CD14-positive monocyte (primary cell): ENCODE data around the gene RBBP6. TPM values are rescaled to one million over a fixed set of nuclear protein-coding genes. Genes with fewer than 3 reads are reported as not detected.

Source experiments
- DNase-seq, 3 donors: peaks; one replicate each; pipeline ENCODE4 v3.0.0-alpha.2; 2011 to 2022
- H2AFZ ChIP-seq: 2 replicates; pipeline ENCODE4 v1.6.0; 2012; ENCODE audit warnings: mild to moderate bottlenecking, low read depth, low read length, inconsistent platforms; ENCODE audit not compliant: insufficient read depth, poor library complexity, severe bottlenecking
- H3K27ac ChIP-seq, 2 donors: 1 replicate in 1 of 2; 2 replicates in 1 of 2; pipeline ENCODE4 v1.5.1; 2012 to 2013; ENCODE audit warnings: low read length in 2 of 2, control low read depth in 1 of 2, inconsistent platforms in 1 of 2, low read depth in 1 of 2, mild to moderate bottlenecking in 1 of 2
- H3K27me3 ChIP-seq, 2 donors: one replicate each; pipeline versions ENCODE4 v1.6.0 to v1.6.1; 2011 to 2013; ENCODE audit warnings: low read length in 2 of 2; ENCODE audit not compliant: control insufficient read depth in 2 of 2, insufficient read depth in 2 of 2
- H3K36me3 ChIP-seq, 2 donors: replicated peaks in 1 of 2; 1 replicate in 1 of 2; 2 replicates in 1 of 2; pipeline versions ENCODE4 v1.5.1 to v1.6.1; 2012 to 2013; ENCODE audit warnings: low read length in 2 of 2, control low read depth in 1 of 2, inconsistent platforms in 1 of 2, mild to moderate bottlenecking in 1 of 2; ENCODE audit not compliant: insufficient read depth in 2 of 2, control insufficient read depth in 1 of 2
- H3K4me1 ChIP-seq, 2 donors: 1 replicate in 1 of 2; 2 replicates in 1 of 2; pipeline versions ENCODE4 v1.5.1 to v1.6.1; 2012 to 2013; ENCODE audit warnings: low read length in 2 of 2, control low read depth in 1 of 2, inconsistent platforms in 1 of 2, mild to moderate bottlenecking in 1 of 2, moderate library complexity in 1 of 2; ENCODE audit not compliant: insufficient read depth in 2 of 2, control insufficient read depth in 1 of 2
- H3K4me2 ChIP-seq: replicated peaks from 2 replicates; pipeline ENCODE3; 2012; ENCODE audit warnings: low read length, moderate library complexity, mild to moderate bottlenecking; ENCODE audit not compliant: poor library complexity, severe bottlenecking; ENCODE audit errors: extremely low read depth
- H3K4me3 ChIP-seq, 3 experiments: fragments of 200-600 bp in 1 of 3; sonication (generic) in 1 of 3; replicated peaks in 1 of 3; 1 replicate in 2 of 3; 2 replicates in 1 of 3; pipeline ENCODE4 v1.5.1; 2011 to 2013; ENCODE audit warnings: low read length in 3 of 3, mild to moderate bottlenecking in 3 of 3, control low read depth in 2 of 3, low read depth in 2 of 3, inconsistent platforms in 1 of 3, moderate library complexity in 1 of 3
- H3K79me2 ChIP-seq: 2 replicates; pipeline ENCODE4 v1.6.0; 2012; ENCODE audit warnings: mild to moderate bottlenecking, control low read depth, inconsistent platforms, low read length, moderate library complexity; ENCODE audit not compliant: insufficient read depth
- H3K9ac ChIP-seq: 2 replicates; pipeline ENCODE4 v1.6.0; 2017; ENCODE audit warnings: low read length, mild to moderate bottlenecking; ENCODE audit not compliant: insufficient read depth, poor library complexity, severe bottlenecking
- H3K9me3 ChIP-seq, 2 donors: replicated peaks in 1 of 2; 1 replicate in 1 of 2; 2 replicates in 1 of 2; pipeline versions ENCODE4 v1.5.1 to v1.6.1; 2012 to 2013; ENCODE audit warnings: low read length in 2 of 2, control low read depth in 1 of 2; ENCODE audit not compliant: control insufficient read depth in 1 of 2, insufficient read depth in 1 of 2
- H4K20me1 ChIP-seq: 2 replicates; pipeline ENCODE4 v1.6.0; 2012; ENCODE audit warnings: mild to moderate bottlenecking, low read length, control low read depth, moderate library complexity; ENCODE audit not compliant: insufficient read depth
- H3K27ac Mint-ChIP-seq, 7 donors: one replicate each; pipeline ENCODE4 v1.8.0; 2020; ENCODE audit warnings: mild to moderate bottlenecking in 7 of 7, mixed read lengths in 7 of 7, moderate library complexity in 6 of 7, inconsistent platforms in 2 of 7
- H3K27me3 Mint-ChIP-seq, 3 donors: one replicate each; pipeline ENCODE4 v1.8.0; 2021 to 2022; ENCODE audit warnings: low read depth in 3 of 3, mild to moderate bottlenecking in 3 of 3, mixed read lengths in 3 of 3, moderate library complexity in 3 of 3, inconsistent platforms in 1 of 3
- H3K36me3 Mint-ChIP-seq, 2 donors: one replicate each; pipeline ENCODE4 v1.8.0; 2020; ENCODE audit warnings: mixed read lengths in 2 of 2, inconsistent platforms in 1 of 2, mild to moderate bottlenecking in 1 of 2
- H3K4me1 Mint-ChIP-seq: one replicate; pipeline ENCODE4 v1.8.0; 2020; ENCODE audit warnings: mild to moderate bottlenecking, mixed read lengths
- H3K4me3 Mint-ChIP-seq, 2 donors: one replicate each; pipeline ENCODE4 v1.8.0; 2020; ENCODE audit warnings: mild to moderate bottlenecking in 2 of 2, mixed read lengths in 2 of 2, moderate library complexity in 1 of 2
- H3K9me3 Mint-ChIP-seq, 7 donors: one replicate each; pipeline ENCODE4 v1.8.0; 2020 to 2022; ENCODE audit warnings: mixed read lengths in 7 of 7, mild to moderate bottlenecking in 6 of 7, moderate library complexity in 6 of 7, inconsistent platforms in 2 of 7
- CTCF ChIP-seq: fragments of 200-600 bp; IDR thresholded peaks from one replicate; pipeline ENCODE4 v1.8.0; 2022; ENCODE audit warnings: antibody characterized with exemption, mild to moderate bottlenecking
- WGBS: methylation state at CpG from one replicate; pipeline ENCODE4 v1.1.5; 2013; ENCODE audit warnings: missing lambda C conversion rate; ENCODE audit not compliant: insufficient coverage; 5-methylcytosine and 5-hydroxymethylcytosine counted together
- intact Hi-C, 2 donors: fragments of 100-400 bp; cut with micrococcal nuclease; formaldehyde crosslinking; loops; one replicate each; pipeline versions ENCODE4 v1.15.0 to v1.15.1; 2023
- polyA plus RNA-seq, 3 donors: library from polyadenylated mRNA; depleted of rRNA in 1 of 3; unstranded in 2 of 3; stranded (reverse) in 1 of 3; fragments of 300-500 nt in 2 of 3; fragments of >200 nt in 1 of 3; fragmentation: Illumina TruSeq in 2 of 3; gene quantifications; 1 replicate in 2 of 3; 2 replicates in 1 of 3; pipeline ENCODE4 v1.2.3, GENCODE V29; 2012 to 2021

RBBP6 gene
- polyA plus RNA-seq, 3 donors = 13.2 to 85.2 (median 20.1) TPM

- no peaks in the 10 kb centered on the region for H3K79me2 ChIP-seq
- no peak for DNase-seq
- H3K27me3 ChIP-seq = no peaks in the 10 kb centered on the region
- Mint-ChIP-seq H3K27ac (no peak overlapping the region), H3K9me3 (peaks cover 22 to 39% (median 33%) of the 10 kb centered on the region in 7 donors), H3K4me3 (no peak overlapping the region), H3K4me1 (peaks cover 3% of the 10 kb centered on the region), H3K27me3 (peaks cover 0 to 1% (median 0%) of the 10 kb centered on the region in 3 donors), H3K36me3 (peaks cover 77 to 86% of the 10 kb centered on the region in 2 donors)
- H3K9me3 ChIP-seq = peaks cover 6 to 17% of the 10 kb centered on the region in 2 donors
- no peak overlapping the region for H3K27ac ChIP-seq
- H4K20me1 ChIP-seq = no peaks in the 10 kb centered on the region
- intact Hi-C loops = no loop called here
- peaks cover 71 to 89% of the 10 kb centered on the region in 2 donors for H3K36me3 ChIP-seq
- no peak overlapping the region for H3K4me3 ChIP-seq
- H3K9ac ChIP-seq = no peak overlapping the region
- no peak for TF ChIP-seq CTCF
- no peak overlapping the region for H2AFZ ChIP-seq
- H3K4me1 ChIP-seq = no peaks in the 10 kb centered on the region
- WGBS = 100% methylated on average over 1 of the region's 4 CpGs
- no peak overlapping the region for H3K4me2 ChIP-seq
Measured at GRCh38 chr16:24568392-24568791, 29.0 kb downstream of the RBBP6 start.

GRCh38 chr16:24571096-24571495 is 31.7 kb downstream of the RBBP6 start:
- Mint-ChIP-seq H3K4me3 (no peak overlapping the region), H3K27ac (peak overlapping the region in 2 of 7 donors; percentile 1 to 62), H3K36me3 (peaks cover 56 to 61% of the 10 kb centered on the region in 2 donors), H3K4me1 (peaks cover 3% of the 10 kb centered on the region), H3K27me3 (peaks cover 0 to 1% (median 0%) of the 10 kb centered on the region in 3 donors), H3K9me3 (peaks cover 32 to 49% (median 44%) of the 10 kb centered on the region in 7 donors)
- Histone ChIP-seq H3K36me3 (peaks cover 44 to 62% of the 10 kb centered on the region in 2 donors), H2AFZ (no peak overlapping the region), H3K4me2 (no peak overlapping the region), H3K9ac (no peak overlapping the region), H3K79me2 (no peaks in the 10 kb centered on the region), H4K20me1 (no peaks in the 10 kb centered on the region), H3K4me3 (no peak overlapping the region), H3K27ac (no peak overlapping the region), H3K27me3 (no peaks in the 10 kb centered on the region), H3K9me3 (peaks cover 8 to 17% of the 10 kb centered on the region in 2 donors), H3K4me1 (no peaks in the 10 kb centered on the region)
- 79% methylated on average over 2 of the region's 6 CpGs for WGBS
- no peak for TF ChIP-seq CTCF
- intact Hi-C loops = no loop called here
- DNase-seq = no peak
